ENCODE data around the gene PDSS1.
A peak's percentile ranks its signal among the peaks of the same experiment; 100 is the strongest.
"Not testable (repeated sequence)": the region's sequence is repeated elsewhere in the genome, so short reads cannot be mapped to it uniquely, and the experiment has no call there.

Gene PDSS1

DNA sequence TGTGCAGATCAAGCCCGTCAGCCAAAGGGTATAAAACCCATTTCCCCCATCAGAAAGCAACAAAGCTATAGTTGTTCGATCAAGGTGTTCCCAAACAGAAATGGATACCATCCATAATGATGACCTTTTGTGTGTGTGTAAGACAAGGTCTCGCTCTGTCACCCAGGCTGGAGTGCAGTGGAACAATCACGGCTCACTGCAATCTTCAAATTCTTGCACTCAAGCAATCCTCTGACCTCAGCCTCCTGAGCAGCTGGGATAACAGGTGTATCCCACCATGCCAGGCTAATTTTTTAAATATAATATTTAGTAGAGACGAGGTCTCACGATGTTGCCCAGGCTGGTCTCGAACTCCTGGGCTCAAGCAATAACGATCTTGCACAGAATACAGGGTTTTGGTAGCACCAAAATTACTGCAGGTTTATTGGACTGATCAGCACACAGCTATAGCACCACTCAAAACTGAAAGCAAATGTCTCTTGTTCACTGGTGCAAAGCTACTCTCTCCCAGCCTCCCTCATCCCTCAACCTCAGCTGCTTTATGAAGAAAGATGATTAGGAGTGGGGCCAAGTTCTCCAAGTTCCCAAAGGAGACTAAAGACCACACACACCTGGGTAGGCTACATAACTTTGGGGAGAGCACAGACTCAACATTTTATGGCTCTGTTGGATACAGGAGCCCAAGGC, 82.7 kb downstream of the PDSS1 start:
- no peak for DNase-seq (ENCODE audit: low read depth)
- peaks cover 32% of the 10 kb centered on the region for H3K4me1 ChIP-seq (ENCODE audit: control insufficient read depth, insufficient read depth, low read length)
- H3K27me3 ChIP-seq (replicated peaks; ENCODE audit: control insufficient read depth, insufficient read depth, low read length), result no peaks in the 10 kb centered on the region
- no peak overlapping the region for H3K9ac ChIP-seq (ENCODE audit: low read length)
- H3K36me3 ChIP-seq (ENCODE audit: control insufficient read depth, insufficient read depth, low read length, severe bottlenecking), result no peaks in the 10 kb centered on the region
- H3K9me3 ChIP-seq (ENCODE audit: control insufficient read depth, low read length), result no peaks in the 10 kb centered on the region
- no peak overlapping the region for H3K4me3 ChIP-seq (ENCODE audit: low read length)

DNA sequence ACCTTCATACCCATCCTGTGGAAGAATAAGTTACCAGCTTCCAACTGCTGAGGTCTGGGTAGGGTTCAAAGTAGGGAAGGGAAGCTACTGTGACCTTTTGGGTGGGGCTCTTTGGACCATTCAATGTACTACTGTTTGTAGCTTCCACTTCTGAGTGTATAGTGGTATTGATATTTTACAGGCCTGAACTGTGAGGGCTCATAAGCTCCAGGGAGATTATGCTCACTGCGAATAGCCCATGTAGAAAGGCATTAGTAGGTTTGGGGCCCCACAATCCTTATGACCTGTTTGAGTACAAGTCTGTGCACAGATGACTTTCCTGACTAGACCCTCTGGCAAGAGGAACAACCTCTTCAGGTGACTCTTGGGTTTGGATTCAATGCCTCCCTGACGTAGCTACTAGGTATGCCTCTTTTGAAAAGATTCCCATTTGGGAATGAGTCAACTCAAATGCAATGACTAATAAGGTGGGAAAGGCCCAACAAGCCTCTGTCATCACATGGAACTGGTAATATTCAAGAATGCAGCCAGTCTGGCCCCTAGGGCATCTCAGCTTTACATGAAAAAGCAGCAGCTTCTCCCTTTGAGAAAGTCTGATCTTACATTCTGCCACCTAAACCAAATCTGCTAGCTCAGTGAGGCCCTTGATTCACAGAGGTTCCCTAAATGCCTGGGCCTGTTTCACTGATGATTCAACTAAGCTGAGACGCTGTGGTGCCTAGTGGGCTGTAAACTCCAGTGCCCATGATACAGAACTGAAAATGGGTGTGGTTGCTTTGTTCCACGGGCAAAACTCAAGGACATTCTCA, 83.5 kb downstream of the PDSS1 start:
- peak overlapping the region; percentile 13 for H3K9ac ChIP-seq (ENCODE audit: low read length)
- H3K4me1 ChIP-seq (ENCODE audit: control insufficient read depth, insufficient read depth, low read length), result peaks cover 28% of the 10 kb centered on the region
- no peaks in the 10 kb centered on the region for H3K27me3 ChIP-seq (replicated peaks; ENCODE audit: control insufficient read depth, insufficient read depth, low read length)
- DNase-seq (ENCODE audit: low read depth), result peak; percentile 85
- H3K36me3 ChIP-seq (ENCODE audit: control insufficient read depth, insufficient read depth, low read length, severe bottlenecking), result no peaks in the 10 kb centered on the region
- H3K4me3 ChIP-seq (ENCODE audit: low read length), result peak overlapping the region; percentile 32
- H3K9me3 ChIP-seq (ENCODE audit: control insufficient read depth, low read length), result no peaks in the 10 kb centered on the region

DNA sequence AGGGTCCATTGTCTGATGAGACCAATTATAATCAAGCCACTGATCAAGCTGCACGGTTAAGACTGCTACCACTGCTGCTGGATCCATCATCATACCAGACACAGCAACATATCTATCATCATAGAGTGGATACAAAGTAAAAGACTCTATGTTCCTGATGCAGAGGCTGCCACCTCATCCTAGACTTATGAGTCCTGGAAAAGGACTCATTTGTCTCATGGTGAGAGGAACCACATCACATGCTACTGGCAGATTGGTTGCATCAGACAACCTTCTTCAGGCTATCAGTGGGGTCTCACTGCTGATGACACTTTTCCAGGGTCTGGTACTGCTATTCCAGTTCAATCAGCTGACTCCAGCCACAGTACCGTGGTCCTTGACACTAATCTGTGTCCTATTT, 84.3 kb downstream of the PDSS1 start:
- peak; percentile 15 for DNase-seq (ENCODE audit: low read depth)
- Histone ChIP-seq H3K9me3 (ENCODE audit: control insufficient read depth, low read length) (no peaks in the 10 kb centered on the region), H3K4me1 (ENCODE audit: control insufficient read depth, insufficient read depth, low read length) (peaks cover 25% of the 10 kb centered on the region), H3K36me3 (ENCODE audit: control insufficient read depth, insufficient read depth, low read length, severe bottlenecking) (no peaks in the 10 kb centered on the region), H3K27me3 (replicated peaks; ENCODE audit: control insufficient read depth, insufficient read depth, low read length) (no peaks in the 10 kb centered on the region), H3K4me3 (ENCODE audit: low read length) (peak overlapping the region; percentile 32), H3K9ac (ENCODE audit: low read length) (peak overlapping the region; percentile 13)

DNA sequence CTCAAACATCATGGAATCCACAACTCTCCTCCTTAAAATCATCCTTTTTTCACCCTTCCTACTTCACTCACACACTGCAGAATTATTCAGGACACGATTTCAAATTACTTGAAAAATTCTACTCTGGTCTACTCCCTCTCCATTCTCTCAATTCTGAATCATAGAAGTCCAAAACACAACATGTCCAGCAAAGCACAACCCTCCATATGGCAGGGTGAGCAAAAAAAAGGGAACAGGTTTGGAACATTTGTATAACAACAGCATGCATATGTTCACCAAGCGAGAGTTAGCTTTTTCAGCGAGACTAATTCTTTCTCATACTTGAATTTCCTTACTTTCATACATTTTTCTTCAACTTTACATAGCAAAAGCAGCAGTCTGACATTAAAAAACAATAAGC, 89.9 kb downstream of the PDSS1 start:
- no peak overlapping the region for H3K4me3 ChIP-seq (ENCODE audit: low read length)
- DNase-seq (ENCODE audit: low read depth), result no peak
- no peak overlapping the region for H3K9ac ChIP-seq (ENCODE audit: low read length)
- no peaks in the 10 kb centered on the region for H3K36me3 ChIP-seq (ENCODE audit: control insufficient read depth, insufficient read depth, low read length, severe bottlenecking)
- H3K4me1 ChIP-seq (ENCODE audit: control insufficient read depth, insufficient read depth, low read length), result peaks cover 13% of the 10 kb centered on the region
- H3K9me3 ChIP-seq (ENCODE audit: control insufficient read depth, low read length), result no peaks in the 10 kb centered on the region
- no peaks in the 10 kb centered on the region for H3K27me3 ChIP-seq (replicated peaks; ENCODE audit: control insufficient read depth, insufficient read depth, low read length)

DNA sequence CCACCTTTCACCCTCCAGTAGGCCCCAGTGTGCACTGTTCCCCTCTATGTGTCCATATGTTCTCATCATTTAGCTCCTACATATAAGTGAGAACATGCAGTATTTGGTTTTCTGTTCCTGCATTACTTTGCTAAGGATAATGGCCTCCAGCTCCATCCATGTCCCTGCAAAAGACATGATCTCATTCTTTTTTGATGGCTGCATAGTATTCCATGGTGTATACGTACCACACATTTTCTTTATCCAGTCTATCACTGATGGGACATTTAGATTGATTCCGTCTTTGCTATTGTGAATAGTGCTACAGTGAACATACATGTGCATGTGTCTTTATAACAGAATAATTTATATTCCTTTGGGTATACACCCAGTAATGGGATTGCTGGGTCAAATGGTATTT, 92.3 kb downstream of the PDSS1 start:
- peaks cover 19% of the 10 kb centered on the region for H3K4me1 ChIP-seq (ENCODE audit: control insufficient read depth, insufficient read depth, low read length)
- not testable (repeated sequence) for H3K27me3 ChIP-seq (replicated peaks; ENCODE audit: control insufficient read depth, insufficient read depth, low read length); H3K4me3 ChIP-seq (ENCODE audit: low read length); H3K36me3 ChIP-seq (ENCODE audit: control insufficient read depth, insufficient read depth, low read length, severe bottlenecking); H3K9me3 ChIP-seq (ENCODE audit: control insufficient read depth, low read length); DNase-seq (ENCODE audit: low read depth); H3K9ac ChIP-seq (ENCODE audit: low read length)

DNA sequence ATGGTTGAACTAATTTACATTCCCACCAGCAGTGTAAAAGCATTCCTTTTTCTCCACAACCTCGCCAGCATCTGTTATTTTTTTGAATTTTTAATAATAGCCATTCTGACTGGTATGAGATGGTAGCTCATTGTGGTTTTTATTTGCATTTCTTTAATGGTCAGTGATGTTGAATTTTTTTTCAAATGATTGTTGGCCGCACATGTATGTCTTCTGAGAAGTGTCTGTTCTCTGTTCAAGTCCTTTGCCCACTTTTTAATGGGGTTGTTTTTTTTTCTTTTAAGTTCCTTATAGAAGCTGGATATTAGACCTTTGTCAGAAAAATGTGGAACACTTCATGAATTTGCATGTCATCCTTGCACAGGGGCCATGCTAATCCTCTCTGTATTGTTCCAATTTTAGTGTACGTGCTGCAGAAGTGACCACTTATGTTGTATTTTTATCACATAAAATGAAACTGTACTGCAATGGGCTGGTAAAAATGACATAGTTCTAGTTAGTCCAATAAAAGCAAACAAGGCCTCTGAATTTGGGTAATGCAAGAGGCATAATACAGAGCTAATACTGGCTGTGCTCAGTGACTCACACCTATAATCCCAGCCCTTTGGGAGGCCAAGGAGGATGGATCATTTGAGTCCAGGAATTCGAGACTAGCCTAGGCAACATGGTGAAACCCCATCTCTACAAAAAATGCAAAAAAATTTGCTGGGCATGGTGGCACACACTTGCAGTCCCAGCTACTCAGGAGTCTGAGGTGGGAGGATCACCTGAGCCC, 92.9 kb downstream of the PDSS1 start:
- Histone ChIP-seq H3K9me3 (ENCODE audit: control insufficient read depth, low read length) (peaks cover 1% of the 10 kb centered on the region), H3K27me3 (replicated peaks; ENCODE audit: control insufficient read depth, insufficient read depth, low read length) (no peaks in the 10 kb centered on the region), H3K4me3 (ENCODE audit: low read length) (no peak overlapping the region), H3K36me3 (ENCODE audit: control insufficient read depth, insufficient read depth, low read length, severe bottlenecking) (no peaks in the 10 kb centered on the region), H3K4me1 (ENCODE audit: control insufficient read depth, insufficient read depth, low read length) (peaks cover 17% of the 10 kb centered on the region), H3K9ac (ENCODE audit: low read length) (no peak overlapping the region)
- peak; percentile 22 for DNase-seq (ENCODE audit: low read depth)

DNA sequence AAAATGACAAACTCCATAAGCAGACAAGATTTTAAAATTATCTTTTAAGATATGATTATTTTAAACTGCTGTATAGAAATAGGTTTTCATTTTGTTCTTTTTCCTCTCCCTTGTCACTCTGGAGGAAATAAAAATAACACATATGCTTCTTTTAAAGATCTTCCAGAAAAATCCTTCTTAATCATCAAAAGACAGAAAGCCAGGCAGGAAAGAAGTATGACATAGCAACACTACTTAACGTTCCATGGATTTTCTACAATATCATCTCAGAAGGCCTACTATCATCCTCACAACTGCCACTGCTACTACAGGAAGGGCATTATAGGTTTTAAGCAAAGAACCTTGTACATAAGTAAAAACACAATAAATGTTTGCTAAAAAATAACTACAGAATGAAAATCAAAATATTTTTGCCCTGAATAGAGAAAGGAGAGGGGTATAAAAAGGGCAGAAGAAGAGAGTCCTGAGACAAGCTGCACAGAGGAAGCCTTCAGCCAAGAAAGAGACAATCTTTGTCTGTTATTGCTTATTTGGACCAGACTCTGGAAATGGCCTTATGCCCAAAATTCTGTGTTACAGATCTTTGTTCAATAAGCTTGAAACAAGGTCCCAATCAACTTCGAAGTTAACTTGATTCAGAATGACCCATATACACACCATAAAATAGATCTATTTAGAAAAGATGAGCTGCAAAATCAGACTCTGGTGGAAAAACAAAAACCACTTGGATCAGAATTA, 95.4 kb downstream of the PDSS1 start:
- DNase-seq (ENCODE audit: low read depth), result peak; percentile 7
- H3K36me3 ChIP-seq (ENCODE audit: control insufficient read depth, insufficient read depth, low read length, severe bottlenecking), result no peaks in the 10 kb centered on the region

More for the DNA sequence above, 95.4 kb downstream of the PDSS1 start:
- H3K4me3 ChIP-seq (ENCODE audit: low read length), result no peak overlapping the region
- no peak overlapping the region for H3K9ac ChIP-seq (ENCODE audit: low read length)
- H3K9me3 ChIP-seq (ENCODE audit: control insufficient read depth, low read length), result peaks cover 4% of the 10 kb centered on the region
- no peaks in the 10 kb centered on the region for H3K27me3 ChIP-seq (replicated peaks; ENCODE audit: control insufficient read depth, insufficient read depth, low read length)
- H3K4me1 ChIP-seq (ENCODE audit: control insufficient read depth, insufficient read depth, low read length), result peaks cover 17% of the 10 kb centered on the region
